HG03045 (cell line): ENCODE data around the gene CHST11.
A peak's percentile ranks its signal among the peaks of the same experiment; 100 is the strongest.

Source experiments
- ATAC-seq: cut with Tn5 transposase; IDR thresholded peaks from one replicate; pipeline ENCODE4 v1.9.1; 2021; ENCODE audit warnings: mild to moderate bottlenecking, moderate library complexity; ENCODE audit not compliant: unreplicated experiment

The CHST11 gene

GRCh38 chr12:104456417-104456949 is at the start of gene CHST11:
Gene CHST11 (plus strand): TSS chr12:104456948.
- ATAC-seq: peak; percentile 75

GRCh38 chr12:104407438-104407837 is 49.3 kb upstream of the CHST11 start:
- no peak for ATAC-seq

- no peak for ATAC-seq
These were observed 48.8 kb upstream of the CHST11 start for GRCh38 chr12:104407922-104408321.

- no peak for ATAC-seq
These were observed 46.4 kb upstream of the CHST11 start for GRCh38 chr12:104410326-104410725.

GRCh38 chr12:104410786-104411185 is 46.0 kb upstream of the CHST11 start:
- ATAC-seq: no peak

GRCh38 chr12:104411826-104412641 is 44.7 kb upstream of the CHST11 start:
- ATAC-seq: no peak

- no peak for ATAC-seq
These were observed 44.1 kb upstream of the CHST11 start for GRCh38 chr12:104412681-104413080.

- ATAC-seq: no peak
These were observed 43.4 kb upstream of the CHST11 start for GRCh38 chr12:104413330-104413729.

GRCh38 chr12:104414581-104415341 is 42.0 kb upstream of the CHST11 start:
- ATAC-seq: no peak

- ATAC-seq: no peak
These were observed 41.3 kb upstream of the CHST11 start for GRCh38 chr12:104415342-104415980.

- ATAC-seq: no peak
These were observed 40.6 kb upstream of the CHST11 start for GRCh38 chr12:104416136-104416535.

- no peak for ATAC-seq
These were observed 40.2 kb upstream of the CHST11 start for GRCh38 chr12:104416585-104416984.

- no peak for ATAC-seq
These were observed 37.0 kb upstream of the CHST11 start for GRCh38 chr12:104419717-104420116.

- no peak for ATAC-seq
These were observed 35.9 kb upstream of the CHST11 start for GRCh38 chr12:104420868-104421267.

GRCh38 chr12:104421343-104421742 is 35.4 kb upstream of the CHST11 start:
- ATAC-seq: no peak

- no peak for ATAC-seq
These were observed 34.3 kb upstream of the CHST11 start for GRCh38 chr12:104422441-104422840.

GRCh38 chr12:104423273-104423672 is 33.5 kb upstream of the CHST11 start:
- no peak for ATAC-seq

GRCh38 chr12:104423809-104424208 is 32.9 kb upstream of the CHST11 start:
- no peak for ATAC-seq

GRCh38 chr12:104424955-104425354 is 31.8 kb upstream of the CHST11 start:
- no peak for ATAC-seq

- ATAC-seq: no peak
These were observed 31.1 kb upstream of the CHST11 start for GRCh38 chr12:104425614-104426013.

GRCh38 chr12:104426926-104427546 is 29.7 kb upstream of the CHST11 start:
- ATAC-seq: no peak
